Nephron (organoid): ENCODE measurements around the gene HYAL2.
"Not testable (repeated sequence)": the region's sequence is repeated elsewhere in the genome, so short reads cannot be mapped to it uniquely, and the experiment has no call there.

Experiments
- H3K27ac Mint-ChIP-seq, 3 experiments: 2 replicates each; pipeline ENCODE4 v1.8.0; 2020; ENCODE audit warnings: mixed read lengths in 3 of 3, mild to moderate bottlenecking in 2 of 3, moderate library complexity in 1 of 3
- H3K27me3 Mint-ChIP-seq: 2 replicates; pipeline ENCODE4 v1.8.0; 2021; ENCODE audit warnings: low read depth, mild to moderate bottlenecking, moderate library complexity, mixed read lengths
- H3K36me3 Mint-ChIP-seq: 2 replicates; pipeline ENCODE4 v1.8.0; 2020; ENCODE audit warnings: low read depth, mixed read lengths
- H3K4me1 Mint-ChIP-seq: 2 replicates; pipeline ENCODE4 v1.8.0; 2020; ENCODE audit warnings: mixed read lengths
- H3K4me3 Mint-ChIP-seq, 3 experiments: 2 replicates each; pipeline ENCODE4 v1.8.0; 2020; ENCODE audit warnings: mild to moderate bottlenecking in 3 of 3, mixed read lengths in 3 of 3, moderate library complexity in 2 of 3
- H3K9me3 Mint-ChIP-seq: 2 replicates; pipeline ENCODE4 v1.8.0; 2020; ENCODE audit warnings: mixed read lengths
- CTCF ChIP-seq, 3 experiments: fragments of 200-600 bp; sonication (generic); IDR thresholded peaks; one replicate each; pipeline ENCODE4 v1.5.0; 2021; ENCODE audit warnings: antibody characterized with exemption in 3 of 3; ENCODE audit not compliant: unreplicated experiment in 3 of 3

Gene HYAL2

GRCh38 chr3:50318163-50318562, 4.4 kb downstream of the HYAL2 start:
- peak overlapping the region in 2 of 3 experiments; percentile 59 to 99 for H3K27ac Mint-ChIP-seq
- H3K4me1 Mint-ChIP-seq: peaks cover 32% of the 10 kb centered on the region
- no peak for TF ChIP-seq CTCF (IDR thresholded peaks at IDR 0.05; ENCODE audit: unreplicated experiment in 3 of 3)
- peak overlapping the region; percentile 76 to 99 (median 93) for H3K4me3 Mint-ChIP-seq
- H3K27me3 Mint-ChIP-seq: no peaks in the 10 kb centered on the region
- peaks cover 7% of the 10 kb centered on the region for H3K9me3 Mint-ChIP-seq
- peaks cover 54% of the 10 kb centered on the region for H3K36me3 Mint-ChIP-seq

DNA sequence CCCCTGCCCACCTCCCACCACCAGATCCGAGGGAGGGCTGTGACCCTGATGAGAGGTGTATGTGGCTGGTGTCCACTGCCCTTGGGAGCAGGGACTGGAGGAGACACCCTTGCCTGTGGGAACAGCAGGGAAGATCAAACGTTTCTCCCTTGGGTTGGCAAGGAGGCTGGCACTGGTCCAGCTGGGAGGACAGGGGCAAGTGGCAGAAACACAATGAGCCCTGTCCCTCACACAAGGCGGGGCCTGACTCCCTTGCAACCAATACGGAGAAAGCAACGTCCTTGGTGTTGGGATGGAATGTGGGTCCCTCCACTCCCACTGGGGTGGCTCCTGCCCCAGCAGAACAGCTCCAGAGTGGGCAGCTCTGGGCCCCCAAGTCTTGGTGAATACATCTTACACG, 5.2 kb downstream of the HYAL2 start:
- peak overlapping the region; percentile 24 to 62 (median 61) for H3K4me3 Mint-ChIP-seq
- H3K36me3 Mint-ChIP-seq: peaks cover 56% of the 10 kb centered on the region
- H3K27ac Mint-ChIP-seq: peak overlapping the region in 2 of 3 experiments; percentile 25 to 51
- no peaks in the 10 kb centered on the region for H3K27me3 Mint-ChIP-seq
- H3K4me1 Mint-ChIP-seq: peaks cover 28% of the 10 kb centered on the region
- TF ChIP-seq CTCF (IDR thresholded peaks at IDR 0.05; ENCODE audit: unreplicated experiment in 3 of 3): no peak
- H3K9me3 Mint-ChIP-seq: peaks cover 7% of the 10 kb centered on the region

GRCh38 chr3:50316657-50317242, 5.8 kb downstream of the HYAL2 start:
- Mint-ChIP-seq H3K4me3 (peak overlapping the region in 2 of 3 experiments; percentile 24 to 28), H3K9me3 (peaks cover 7% of the 10 kb centered on the region), H3K27me3 (no peaks in the 10 kb centered on the region), H3K4me1 (peaks cover 28% of the 10 kb centered on the region), H3K36me3 (peaks cover 56% of the 10 kb centered on the region), H3K27ac (peak overlapping the region in 2 of 3 experiments; percentile 25 to 51)
- no peak for TF ChIP-seq CTCF (IDR thresholded peaks at IDR 0.05; ENCODE audit: unreplicated experiment in 3 of 3)

GRCh38 chr3:50314816-50315215, 7.7 kb downstream of the HYAL2 start:
- peak overlapping the region in 1 of 3 experiments; percentile 47 for H3K27ac Mint-ChIP-seq
- H3K4me3 Mint-ChIP-seq: no peak overlapping the region
- peaks cover 8% of the 10 kb centered on the region for H3K9me3 Mint-ChIP-seq
- peaks cover 19% of the 10 kb centered on the region for H3K4me1 Mint-ChIP-seq
- no peak for TF ChIP-seq CTCF (IDR thresholded peaks at IDR 0.05; ENCODE audit: unreplicated experiment in 3 of 3)
- H3K36me3 Mint-ChIP-seq: peaks cover 63% of the 10 kb centered on the region
- H3K27me3 Mint-ChIP-seq: no peaks in the 10 kb centered on the region

GRCh38 chr3:50314342-50314741, 8.2 kb downstream of the HYAL2 start:
- Mint-ChIP-seq H3K27ac (no peak overlapping the region), H3K4me3 (no peak overlapping the region), H3K27me3 (no peaks in the 10 kb centered on the region), H3K4me1 (peaks cover 15% of the 10 kb centered on the region), H3K36me3 (peaks cover 66% of the 10 kb centered on the region), H3K9me3 (peaks cover 13% of the 10 kb centered on the region)
- no peak for TF ChIP-seq CTCF (IDR thresholded peaks at IDR 0.05; ENCODE audit: unreplicated experiment in 3 of 3)

DNA sequence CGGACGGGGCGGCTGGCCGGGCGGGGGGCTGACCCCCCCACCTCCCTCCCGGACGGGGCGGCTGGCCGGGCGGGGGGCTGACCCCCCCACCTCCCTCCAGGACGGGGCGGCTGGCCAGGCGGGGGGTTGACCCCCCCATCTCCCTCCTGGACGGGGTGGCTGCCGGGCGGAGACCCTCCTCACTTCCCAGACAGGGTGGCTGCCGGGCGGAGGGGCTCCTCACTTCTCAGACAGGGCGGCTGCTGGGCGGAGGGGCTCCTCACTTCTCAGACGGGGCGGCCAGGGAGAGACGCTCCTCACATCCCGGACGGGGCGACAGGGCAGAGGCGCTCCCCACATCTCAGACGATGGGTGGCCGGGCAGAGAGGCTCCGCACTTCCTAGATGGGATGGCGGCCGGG, 10.5 kb downstream of the HYAL2 start:
- H3K27ac Mint-ChIP-seq, H3K4me1 Mint-ChIP-seq, H3K4me3 Mint-ChIP-seq, H3K27me3 Mint-ChIP-seq: not testable (repeated sequence)
- Mint-ChIP-seq H3K36me3 (peaks cover 60% of the 10 kb centered on the region), H3K9me3 (peaks cover 18% of the 10 kb centered on the region)
